ENCODE data around the gene SPDYC.

Gene SPDYC

DNA sequence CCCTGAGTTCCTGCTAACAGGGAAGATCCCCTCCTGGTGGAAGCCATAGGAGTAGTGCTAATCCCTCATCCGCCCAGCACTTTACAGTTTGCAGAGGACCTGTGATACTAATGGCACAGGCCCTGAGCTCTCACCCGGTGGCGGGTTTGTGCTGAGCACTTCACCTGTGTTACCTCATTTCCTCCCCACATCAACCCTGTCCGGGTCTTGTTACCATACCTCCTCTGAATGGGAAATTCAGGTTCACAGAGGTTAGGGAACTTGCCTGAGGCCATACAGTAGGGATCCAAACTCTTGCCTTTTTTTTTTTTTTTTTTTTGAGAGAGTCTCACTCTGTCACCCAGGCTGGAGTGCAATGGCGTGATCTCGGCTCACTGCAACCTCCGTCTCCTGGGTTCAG lies 36.9 kb downstream of the SPDYC start:
- no peak for DNase-seq (ENCODE audit: low read depth)

DNA sequence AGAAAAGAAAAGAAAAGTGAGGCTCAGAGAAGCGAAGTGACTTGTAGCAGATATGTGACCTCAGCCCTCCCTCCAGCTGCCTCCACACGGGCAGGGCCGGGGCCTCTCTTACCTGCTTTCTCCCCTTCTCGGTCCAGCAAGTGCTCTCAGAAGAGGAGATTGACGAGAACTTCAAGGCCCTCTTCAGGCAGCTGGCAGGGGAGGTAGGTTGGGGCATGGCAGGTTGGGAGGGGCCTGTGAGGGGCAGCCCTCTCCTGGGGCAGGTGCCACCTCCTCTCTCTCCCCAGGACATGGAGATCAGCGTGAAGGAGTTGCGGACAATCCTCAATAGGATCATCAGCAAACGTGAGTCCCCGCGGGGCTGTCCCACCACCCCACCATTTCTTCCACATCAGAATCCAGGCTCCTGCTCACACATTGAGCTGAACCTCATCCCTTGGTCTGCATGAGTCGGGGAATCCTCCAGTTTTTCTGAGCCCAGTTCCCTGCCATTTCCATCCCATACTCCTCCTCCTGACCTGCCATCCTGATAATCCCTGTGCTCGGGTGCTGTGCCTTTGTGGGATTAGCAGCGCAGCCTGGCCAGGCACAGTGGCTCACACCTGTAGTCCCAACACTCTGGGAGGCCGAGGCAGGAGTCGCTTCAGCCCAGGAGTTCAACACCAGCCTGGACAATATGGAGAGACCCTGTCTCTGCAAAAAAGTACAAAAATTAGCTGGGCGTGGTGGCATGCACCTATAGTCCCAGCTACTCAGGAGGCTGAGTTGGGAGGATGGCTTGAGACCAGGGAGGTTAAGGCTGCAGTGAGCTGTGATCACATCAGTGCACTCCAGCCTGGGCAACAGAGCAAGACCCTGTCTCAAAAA lies 38.1 kb downstream of the SPDYC start:
- no peak for DNase-seq (ENCODE audit: low read depth)

DNA sequence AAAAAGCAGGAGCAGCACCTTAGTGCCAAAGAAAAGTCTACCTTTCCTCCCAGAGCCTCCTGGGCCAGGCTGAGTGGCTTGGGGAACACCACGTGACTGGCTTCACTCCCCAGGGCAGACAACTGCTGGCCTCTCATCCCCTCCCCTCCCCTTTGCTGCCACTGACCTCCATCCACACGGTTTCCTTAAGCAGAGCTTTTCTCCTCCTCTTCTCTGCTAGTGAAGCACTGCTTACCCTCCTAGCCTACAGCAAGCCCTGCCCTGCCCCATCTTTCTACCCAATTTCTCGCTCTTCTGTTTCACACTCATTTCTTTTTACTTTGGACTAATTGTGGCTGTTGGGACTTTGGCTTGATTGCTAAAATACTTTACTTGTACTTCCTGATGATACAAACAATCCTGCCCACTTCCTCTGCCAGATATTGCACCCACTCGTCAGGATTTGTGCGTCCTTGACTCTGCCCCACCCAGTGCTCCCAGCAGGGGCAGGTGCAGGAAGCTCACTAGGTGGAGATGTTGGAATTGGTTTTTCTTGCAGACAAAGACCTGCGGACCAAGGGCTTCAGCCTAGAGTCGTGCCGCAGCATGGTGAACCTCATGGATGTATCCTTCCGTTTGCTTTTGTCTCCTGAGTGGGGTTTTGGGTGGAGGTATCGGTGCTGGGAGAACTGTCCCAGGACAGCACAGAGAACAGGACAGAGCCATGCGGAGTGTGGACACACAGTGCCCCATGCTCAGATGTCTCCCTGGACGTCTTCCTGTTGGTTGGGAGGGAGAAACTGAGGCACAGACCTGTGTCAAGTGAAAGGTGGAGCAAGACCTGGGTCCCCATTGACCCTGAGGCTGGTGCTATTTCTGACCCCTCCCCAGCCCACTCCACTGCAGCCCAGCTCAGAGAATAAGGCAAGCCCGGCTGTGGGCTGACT lies 39.0 kb downstream of the SPDYC start:
- no peak for DNase-seq (ENCODE audit: low read depth)

DNA sequence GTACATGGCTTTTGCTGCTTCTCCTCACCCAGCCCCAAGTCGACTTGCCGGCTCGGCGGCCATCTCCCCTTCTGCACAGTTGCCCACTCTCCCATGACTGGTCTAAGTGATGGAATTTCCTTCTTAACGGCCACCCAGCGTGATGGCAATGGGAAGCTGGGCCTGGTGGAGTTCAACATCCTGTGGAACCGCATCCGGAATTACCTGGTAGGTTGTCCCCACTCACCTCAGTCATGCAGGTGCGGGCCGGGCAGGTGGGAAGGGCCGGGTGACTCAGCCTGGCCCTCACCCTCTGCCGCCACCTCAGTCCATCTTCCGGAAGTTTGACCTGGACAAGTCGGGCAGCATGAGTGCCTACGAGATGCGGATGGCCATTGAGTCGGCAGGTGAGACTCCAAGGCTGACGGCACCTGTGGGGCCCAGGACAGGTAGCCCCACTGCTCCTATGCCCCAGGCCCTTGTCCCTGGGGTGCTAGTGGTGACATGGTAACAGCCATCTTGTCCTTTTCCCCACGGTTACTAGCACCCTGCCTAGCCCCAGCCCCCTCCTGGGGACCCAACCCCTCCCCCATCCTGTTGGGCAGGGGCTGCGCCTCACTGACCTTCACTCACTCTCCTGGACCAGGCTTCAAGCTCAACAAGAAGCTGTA lies 39.8 kb downstream of the SPDYC start:
- no peak for DNase-seq (ENCODE audit: low read depth)

DNA sequence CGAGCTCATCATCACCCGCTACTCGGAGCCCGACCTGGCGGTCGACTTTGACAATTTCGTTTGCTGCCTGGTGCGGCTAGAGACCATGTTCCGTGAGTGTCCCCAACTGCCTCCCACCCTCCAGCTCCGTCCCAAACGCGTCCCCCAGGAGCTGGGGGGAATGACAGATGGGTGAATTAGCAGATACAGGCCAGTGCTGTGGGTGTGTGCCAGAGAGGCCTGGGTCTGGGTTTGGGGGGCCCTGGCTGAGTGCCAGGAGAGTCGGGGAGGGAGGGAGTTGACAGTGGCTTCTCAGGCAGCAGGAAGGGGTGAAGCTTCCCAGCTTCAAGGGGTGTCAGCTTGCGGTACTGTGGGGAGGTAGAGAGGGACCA lies 40.3 kb downstream of the SPDYC start:
- no peak for DNase-seq (ENCODE audit: low read depth)

DNA sequence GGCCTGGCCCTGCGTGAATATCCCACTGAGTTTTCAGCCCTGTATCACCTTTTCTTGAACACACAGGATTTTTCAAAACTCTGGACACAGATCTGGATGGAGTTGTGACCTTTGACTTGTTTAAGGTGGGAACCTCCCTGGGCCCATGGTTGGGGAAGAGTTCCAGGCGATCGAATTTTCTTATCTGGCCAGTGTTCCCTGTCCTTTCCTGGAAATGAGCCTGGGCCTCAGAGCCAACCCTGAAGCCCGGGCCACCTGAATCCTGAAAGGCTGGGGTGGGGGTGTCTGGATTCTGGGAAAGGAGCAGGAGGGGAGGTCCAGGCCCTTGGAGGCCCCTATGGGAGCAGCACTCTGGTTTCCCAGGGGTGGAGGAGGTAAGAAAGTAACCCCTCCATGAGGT lies 40.7 kb downstream of the SPDYC start:
- DNase-seq (ENCODE audit: low read depth): no peak

DNA sequence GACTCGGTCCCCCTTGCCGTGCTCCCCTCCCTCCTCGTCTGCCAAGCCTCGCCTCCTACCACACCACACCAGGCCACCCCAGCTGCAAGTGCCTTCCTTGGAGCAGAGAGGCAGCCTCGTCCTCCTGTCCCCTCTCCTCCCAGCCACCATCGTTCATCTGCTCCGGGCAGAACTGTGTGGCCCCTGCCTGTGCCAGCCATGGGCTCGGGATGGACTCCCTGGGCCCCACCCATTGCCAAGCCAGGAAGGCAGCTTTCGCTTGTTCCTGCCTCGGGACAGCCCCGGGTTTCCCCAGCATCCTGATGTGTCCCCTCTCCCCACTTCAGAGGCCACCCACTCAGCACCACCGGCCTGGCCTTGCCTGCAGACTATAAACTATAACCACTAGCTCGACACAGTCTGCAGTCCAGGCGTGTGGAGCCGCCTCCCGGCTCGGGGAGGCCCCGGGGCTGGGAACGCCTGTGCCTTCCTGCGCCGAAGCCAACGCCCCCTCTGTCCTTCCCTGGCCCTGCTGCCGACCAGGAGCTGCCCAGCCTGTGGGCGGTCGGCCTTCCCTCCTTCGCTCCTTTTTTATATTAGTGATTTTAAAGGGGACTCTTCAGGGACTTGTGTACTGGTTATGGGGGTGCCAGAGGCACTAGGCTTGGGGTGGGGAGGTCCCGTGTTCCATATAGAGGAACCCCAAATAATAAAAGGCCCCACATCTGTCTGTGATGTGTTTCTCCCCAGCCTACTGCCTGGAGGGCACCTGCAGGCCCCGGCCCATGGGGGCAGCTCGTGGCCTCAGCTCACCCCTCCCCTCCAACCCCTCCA lies 41.5 kb downstream of the SPDYC start:
- no peak for DNase-seq (ENCODE audit: low read depth)

DNA sequence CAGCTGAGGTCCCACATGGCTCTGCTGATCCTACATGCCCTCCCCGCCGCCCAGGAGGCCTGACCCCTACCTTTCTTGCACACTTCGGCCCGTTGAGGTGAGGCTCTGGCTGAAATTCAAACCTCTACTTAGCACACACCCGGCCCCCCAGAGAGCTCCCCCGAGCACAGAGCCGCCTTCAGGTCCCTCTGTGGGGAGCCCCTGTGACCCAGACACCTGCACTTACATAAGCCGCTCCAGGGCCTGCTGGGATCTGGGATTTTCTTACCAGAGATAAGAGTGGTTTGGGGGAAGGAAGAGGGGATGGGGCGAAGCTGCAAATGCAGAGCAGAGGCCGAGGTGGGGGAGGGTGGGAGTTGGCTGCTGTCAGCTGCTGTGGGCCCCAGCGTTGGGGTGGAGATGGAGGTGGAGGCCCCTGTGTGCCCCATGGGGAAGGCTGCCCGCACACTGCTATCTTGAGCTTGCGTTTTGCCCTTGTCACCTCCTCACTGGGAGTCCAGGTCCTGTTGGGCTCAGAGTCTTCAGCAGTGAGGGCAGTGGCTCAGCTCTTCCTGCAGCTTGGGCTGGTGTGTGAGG lies 42.3 kb downstream of the SPDYC start:
- no peak for DNase-seq (ENCODE audit: low read depth)

DNA sequence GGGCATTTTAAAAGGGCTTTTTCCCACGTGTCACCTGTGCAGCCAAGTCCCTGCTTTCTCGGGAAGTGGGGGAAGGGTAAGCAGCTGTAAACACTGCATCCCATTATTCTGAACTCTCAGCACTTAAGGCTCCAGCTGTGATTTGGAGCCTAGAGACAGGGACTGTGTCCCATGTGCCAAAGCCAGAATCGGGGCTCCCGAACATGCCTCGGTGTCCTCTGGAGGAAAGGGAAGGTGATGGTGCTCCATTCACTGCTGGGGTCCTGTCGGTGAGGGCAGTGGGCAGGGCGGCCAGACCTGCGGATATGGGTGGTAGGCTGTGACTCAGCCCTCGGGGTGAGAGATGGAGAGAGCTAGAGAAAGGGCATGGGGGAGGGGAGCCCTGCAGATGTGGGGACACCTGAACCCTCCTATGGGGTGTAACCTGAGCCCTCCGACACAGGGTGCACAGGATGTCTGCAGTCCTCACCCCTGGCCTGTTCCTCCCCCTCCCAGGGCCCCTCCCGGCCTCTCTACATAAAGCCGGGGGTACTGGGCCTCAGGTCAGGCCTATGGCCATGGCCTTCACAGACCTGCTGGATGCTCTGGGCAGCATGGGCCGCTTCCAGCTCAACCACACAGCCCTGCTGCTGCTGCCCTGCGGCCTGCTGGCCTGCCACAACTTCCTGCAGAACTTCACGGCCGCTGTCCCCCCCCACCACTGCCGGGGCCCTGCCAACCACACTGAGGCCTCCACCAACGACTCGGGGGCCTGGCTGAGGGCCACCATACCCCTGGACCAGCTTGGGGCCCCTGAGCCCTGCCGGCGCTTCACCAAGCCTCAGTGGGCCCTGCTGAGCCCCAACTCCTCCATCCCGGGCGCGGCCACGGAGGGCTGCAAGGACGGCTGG lies 43.5 kb downstream of the SPDYC start:
- no peak for DNase-seq (ENCODE audit: low read depth)

DNA sequence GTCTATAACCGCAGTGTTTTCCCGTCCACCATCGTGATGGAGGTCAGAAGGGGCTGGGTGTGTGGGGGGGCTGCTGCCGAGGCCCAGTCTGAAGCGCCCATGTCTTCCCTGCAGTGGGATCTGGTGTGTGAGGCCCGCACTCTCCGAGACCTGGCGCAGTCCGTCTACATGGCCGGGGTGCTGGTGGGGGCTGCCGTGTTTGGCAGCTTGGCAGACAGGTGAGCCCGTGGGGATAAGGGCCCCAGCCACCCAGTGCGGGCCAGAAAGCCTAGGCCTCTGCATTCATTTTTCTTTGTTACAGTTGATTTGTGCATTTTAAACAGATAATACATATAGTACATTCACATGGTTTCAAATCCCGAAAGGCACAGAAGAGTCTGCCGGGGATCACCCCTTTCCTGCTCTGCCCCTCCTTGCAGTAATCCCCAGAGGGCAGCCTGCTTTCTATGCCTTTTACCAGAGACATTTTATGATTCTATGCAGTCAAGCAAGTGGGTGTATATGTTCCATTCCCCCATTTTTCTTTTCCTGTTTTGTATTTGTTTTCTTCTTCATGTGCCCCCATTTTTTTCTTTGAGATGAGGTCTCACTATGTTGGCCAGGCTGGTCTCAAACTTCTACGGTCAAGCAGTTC lies 44.3 kb downstream of the SPDYC start:
- no peak for DNase-seq (ENCODE audit: low read depth)

DNA sequence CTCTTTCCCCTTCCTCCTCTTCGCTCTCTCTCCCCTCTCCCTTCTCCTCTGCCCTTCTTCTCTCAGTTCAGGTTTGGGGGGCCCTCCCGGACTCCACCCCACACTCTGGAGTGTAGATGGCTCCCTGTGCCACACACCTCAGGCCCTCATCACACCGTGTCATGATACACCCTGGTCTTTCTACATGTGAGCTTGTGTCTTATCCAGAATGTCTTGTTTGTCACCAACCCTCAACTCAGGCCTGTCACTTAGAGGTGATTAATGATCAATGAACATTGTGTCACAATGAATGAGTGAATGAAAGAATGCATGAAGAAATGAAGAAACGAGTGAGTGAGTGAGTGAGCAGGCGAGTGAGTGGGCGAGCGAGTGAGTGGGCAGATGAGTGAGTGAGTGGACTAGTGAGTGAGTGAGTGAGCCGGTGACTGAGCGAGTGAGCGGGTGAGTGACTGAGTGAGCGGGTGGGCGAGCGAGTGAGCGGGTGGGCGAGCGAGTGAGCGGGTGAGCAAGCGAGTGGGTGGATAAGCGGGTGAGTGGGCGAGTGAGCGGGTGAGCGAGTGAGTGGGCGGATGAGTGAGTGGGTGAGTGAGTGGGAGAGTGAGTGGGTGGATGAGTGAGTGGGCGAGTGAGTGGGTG lies 45.5 kb downstream of the SPDYC start:
- DNase-seq (ENCODE audit: low read depth): no peak

DNA sequence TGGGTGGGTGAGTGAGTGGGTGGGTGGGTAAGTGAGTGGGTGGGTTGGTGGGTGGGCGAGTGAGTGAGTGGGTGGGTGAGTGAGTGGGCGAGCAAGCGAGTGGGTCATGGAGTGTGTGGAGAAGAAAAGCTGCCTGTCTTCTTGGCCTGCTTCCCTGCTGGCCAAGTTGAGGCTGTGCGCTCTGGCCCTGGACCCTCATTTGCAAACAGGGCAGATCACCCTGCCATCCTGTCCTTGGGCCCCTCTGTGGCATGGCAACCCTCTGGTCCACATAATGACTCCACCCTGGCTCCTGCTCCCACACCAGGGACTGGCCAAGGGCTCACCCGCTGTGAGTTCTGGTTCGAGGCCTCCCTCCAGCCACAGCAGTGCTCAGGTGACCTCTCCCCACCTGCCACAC lies 46.8 kb downstream of the SPDYC start:
- no peak for DNase-seq (ENCODE audit: low read depth)

DNA sequence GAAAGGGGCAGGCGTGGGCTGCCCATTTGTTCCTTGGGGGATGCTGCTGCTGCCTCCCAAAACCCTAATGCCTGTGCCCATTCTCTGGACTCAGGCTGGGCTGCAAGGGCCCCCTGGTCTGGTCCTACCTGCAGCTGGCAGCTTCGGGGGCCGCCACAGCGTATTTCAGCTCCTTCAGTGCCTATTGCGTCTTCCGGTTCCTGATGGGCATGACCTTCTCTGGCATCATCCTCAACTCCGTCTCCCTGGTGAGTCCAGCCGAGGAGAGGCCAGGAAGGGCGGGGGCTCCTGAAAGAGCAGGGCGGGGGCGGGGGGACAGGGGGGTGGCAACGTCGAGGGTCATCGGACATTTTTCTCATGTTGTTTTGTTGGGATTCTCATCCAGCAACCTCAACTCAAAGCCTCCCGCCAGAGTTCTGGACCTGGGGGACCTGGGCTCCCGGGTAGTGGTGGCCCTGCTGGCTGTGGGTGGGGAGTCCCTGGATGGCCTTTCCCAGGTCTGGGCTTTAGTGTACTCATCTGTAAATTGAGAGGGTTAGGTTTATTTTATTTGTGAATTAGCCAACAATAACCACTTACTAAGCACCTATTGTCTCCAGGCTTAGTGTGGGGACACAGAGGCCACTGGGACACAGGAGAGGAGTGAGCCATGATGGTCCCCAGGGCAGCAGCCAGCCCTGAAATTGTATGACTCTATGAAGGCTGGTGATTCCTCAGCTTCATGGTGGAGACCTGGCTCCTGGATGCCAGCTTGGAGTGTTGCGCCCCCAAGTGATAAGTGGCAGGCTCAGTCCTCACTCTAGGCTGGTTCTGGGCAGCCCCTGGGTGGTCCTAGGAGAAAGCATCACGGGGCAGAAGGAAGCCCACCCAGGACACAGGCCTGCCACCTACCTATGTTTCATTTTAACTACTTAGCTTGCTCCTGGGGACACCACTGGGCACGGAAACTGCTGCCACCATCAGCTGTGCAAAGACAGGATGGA lies 47.7 kb downstream of the SPDYC start:
- no peak for DNase-seq (ENCODE audit: low read depth)

DNA sequence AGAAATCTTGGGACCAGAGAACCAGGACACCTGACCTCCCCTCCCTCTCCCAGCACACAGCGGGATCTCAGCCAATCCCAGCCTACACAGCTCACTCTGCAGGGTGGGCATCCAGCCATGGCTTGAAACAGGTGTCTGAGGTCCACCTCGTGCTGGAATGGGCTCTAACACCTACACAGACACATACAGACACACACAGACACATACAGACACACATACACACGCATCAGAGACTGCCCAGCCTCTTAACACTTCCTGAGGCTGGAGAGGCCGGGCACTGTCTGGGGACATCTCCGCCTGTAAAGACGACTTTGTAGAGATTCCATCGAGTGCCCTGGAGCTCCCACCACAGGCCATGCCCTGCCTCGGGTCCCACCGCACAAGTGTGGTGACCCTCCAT lies 48.4 kb downstream of the SPDYC start:
- no peak for DNase-seq (ENCODE audit: low read depth)

DNA sequence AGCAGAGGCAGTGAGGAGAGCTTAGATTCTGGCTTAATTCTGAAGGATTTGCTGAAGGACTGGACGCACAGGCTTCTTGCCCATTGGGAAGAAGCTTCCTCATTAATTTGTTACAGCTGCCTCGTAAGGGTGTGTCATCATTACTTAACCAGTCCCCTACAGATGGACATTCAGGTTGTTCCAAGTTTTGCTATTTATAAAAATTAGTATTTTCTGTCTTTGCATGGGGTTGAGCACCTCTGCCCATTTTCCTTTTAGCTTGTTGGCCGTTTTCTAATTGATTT lies 49.8 kb downstream of the SPDYC start:
- no peak for DNase-seq (ENCODE audit: low read depth)

DNA sequence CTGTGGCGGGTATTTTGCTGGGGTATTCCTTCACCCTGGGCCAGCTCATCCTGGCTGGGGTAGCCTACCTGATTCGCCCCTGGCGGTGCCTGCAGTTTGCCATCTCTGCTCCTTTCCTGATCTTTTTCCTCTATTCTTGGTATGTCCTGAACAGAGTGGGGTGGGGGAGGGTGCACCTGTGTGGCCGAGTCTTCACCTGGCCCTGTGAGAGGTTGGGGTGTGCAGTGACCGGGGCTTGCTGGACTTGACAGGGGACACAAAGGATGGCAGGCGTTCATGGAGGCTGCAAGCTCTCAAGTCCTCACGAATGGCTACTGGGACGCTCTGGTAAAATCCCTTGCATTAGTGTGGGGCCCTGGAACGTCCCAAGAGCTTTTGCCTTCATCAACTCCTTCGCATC lies 51.0 kb downstream of the SPDYC start:
- DNase-seq (ENCODE audit: low read depth): no peak
